RWPE1 (cell line): ENCODE measurements around the gene MAPK8IP3.

Experiments used
- CTCF ChIA-PET: fragments of 350-600 bp; sonication (Branson Sonifier 250); formaldehyde crosslinking; extraction: SDS; loops from one replicate; lab custom pipeline; 2021; lab: Yijun Ruan, JAX
- POLR2A ChIA-PET: fragments of 400-600 bp; formaldehyde crosslinking; extraction: SDS; loops from one replicate; lab custom pipeline; 2020; ENCODE audit warnings: antibody characterized with exemption; ENCODE audit not compliant: low non-redundant PET; lab: Yijun Ruan, JAX
- DNase-seq: peaks from one replicate; pipeline ENCODE4 v3.0.0; 2012; ENCODE audit warnings: low spot score
- H3K27ac ChIP-seq: fragments of 450-650 bp; 2 replicates; pipeline ENCODE4 v1.5.1; 2017
- TF ChIP-seq, protein P1 (sequence below): fragments of 450-650 bp; conservative IDR thresholded peaks from 2 replicates; pipeline ENCODE4 v1.5.1; 2017; ENCODE audit warnings: low read depth, mild to moderate bottlenecking

MAPK8IP3 gene

DNA sequence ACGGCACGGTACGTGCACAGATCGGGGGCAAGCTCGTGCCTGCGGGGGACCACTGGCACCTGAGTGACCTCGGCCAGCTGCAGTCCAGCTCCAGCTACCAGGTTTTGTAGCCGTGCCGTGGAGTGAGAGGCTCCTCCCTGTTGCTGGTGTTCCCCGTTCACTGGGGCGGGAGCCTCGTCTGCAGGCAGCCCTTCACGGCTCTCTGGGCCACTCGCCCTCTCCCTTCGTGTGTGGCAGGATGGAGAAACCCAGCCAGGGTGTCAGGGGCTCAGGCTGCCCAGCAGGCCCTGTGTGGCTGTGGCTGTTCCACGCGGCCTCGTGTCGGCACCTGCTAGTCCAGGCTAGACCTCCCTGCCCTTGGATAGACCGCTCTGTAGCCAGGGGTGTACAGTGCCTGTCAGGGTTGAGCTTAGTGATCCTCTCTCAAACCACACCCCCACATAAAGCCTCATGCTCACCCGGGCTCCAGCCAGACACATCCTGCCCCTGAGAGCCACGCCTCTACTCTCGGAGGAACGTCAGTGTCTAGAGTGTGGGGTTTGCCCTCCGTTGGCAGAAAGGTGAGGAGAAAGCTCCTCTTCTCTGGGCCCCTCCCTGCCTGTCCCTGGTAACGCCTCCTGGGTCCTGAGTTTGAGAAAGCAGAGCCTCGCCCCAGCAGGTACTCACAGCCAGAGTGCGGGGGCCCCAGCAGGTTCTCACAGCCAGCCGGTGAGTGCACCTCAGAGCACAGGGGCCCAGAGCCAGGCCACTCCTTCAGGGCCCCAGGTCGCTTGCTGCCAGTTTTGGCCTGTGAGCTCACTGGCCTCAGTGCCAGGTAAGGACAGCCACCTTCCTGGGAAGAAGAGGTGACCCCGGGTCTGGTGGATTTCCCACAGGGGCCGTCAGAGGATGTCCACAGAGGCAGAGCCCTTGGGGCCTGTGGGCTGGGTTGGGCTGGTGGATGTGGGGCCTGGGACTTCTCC is 37.7 kb downstream of the MAPK8IP3 start:
- ChIA-PET POLR2A (interaction anchor here (0.6 to 1.4 kb wide), 4 partner anchors 11 to 133 kb away, joined by 3 to 4 read pairs (median 3); partner anchors contain the start of gene MAPK8IP3), CTCF (interaction anchor here (0.5 to 1.4 kb wide), 4 partner anchors 19 to 52 kb away, joined by 3 to 10 read pairs (median 5); partner anchors contain the start of genes EME2 and MRPS34)
- peak overlapping the region; percentile 23; the same call in 1 of the 2 replicates for H3K27ac ChIP-seq
- TF ChIP-seq, protein P1, sequence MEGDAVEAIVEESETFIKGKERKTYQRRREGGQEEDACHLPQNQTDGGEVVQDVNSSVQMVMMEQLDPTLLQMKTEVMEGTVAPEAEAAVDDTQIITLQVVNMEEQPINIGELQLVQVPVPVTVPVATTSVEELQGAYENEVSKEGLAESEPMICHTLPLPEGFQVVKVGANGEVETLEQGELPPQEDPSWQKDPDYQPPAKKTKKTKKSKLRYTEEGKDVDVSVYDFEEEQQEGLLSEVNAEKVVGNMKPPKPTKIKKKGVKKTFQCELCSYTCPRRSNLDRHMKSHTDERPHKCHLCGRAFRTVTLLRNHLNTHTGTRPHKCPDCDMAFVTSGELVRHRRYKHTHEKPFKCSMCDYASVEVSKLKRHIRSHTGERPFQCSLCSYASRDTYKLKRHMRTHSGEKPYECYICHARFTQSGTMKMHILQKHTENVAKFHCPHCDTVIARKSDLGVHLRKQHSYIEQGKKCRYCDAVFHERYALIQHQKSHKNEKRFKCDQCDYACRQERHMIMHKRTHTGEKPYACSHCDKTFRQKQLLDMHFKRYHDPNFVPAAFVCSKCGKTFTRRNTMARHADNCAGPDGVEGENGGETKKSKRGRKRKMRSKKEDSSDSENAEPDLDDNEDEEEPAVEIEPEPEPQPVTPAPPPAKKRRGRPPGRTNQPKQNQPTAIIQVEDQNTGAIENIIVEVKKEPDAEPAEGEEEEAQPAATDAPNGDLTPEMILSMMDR: no peak
- DNase-seq: peak; percentile 76

GRCh38 chr16:1744338-1744840 is 38.4 kb downstream of the MAPK8IP3 start:
- POLR2A ChIA-PET: interaction anchor here (0.9 to 1.4 kb wide), 2 partner anchors 26 to 39 kb away, joined by 3 to 4 read pairs; partner anchors contain the start of gene MAPK8IP3
- TF ChIP-seq, protein P1: no peak
- H3K27ac ChIP-seq: peak overlapping the region; percentile 23; the same call in 1 of the 2 replicates
- DNase-seq: no peak
- CTCF ChIA-PET: interaction anchor here (0.9 to 1.4 kb wide), 2 partner anchors 28 to 66 kb away, joined by 3 read pairs; partner anchors contain the start of genes EME2, JPT2 and MRPS34

GRCh38 chr16:1745181-1745899 is 39.3 kb downstream of the MAPK8IP3 start:
- DNase-seq: peak; percentile 69
- peak overlapping the region; percentile 48 for H3K27ac ChIP-seq
- ChIA-PET CTCF (interaction anchor here (0.6 to 1.5 kb wide), 8 partner anchors 9 to 67 kb away, joined by 3 to 11 read pairs (median 3); partner anchors contain the start of genes EME2, JPT2, MAPK8IP3 and MRPS34), POLR2A (interaction anchor here (1.1 to 1.4 kb wide), 2 partner anchors 24 to 39 kb away, joined by 3 to 4 read pairs; partner anchors contain the start of gene MAPK8IP3)
- TF ChIP-seq, protein P1: no peak

DNA sequence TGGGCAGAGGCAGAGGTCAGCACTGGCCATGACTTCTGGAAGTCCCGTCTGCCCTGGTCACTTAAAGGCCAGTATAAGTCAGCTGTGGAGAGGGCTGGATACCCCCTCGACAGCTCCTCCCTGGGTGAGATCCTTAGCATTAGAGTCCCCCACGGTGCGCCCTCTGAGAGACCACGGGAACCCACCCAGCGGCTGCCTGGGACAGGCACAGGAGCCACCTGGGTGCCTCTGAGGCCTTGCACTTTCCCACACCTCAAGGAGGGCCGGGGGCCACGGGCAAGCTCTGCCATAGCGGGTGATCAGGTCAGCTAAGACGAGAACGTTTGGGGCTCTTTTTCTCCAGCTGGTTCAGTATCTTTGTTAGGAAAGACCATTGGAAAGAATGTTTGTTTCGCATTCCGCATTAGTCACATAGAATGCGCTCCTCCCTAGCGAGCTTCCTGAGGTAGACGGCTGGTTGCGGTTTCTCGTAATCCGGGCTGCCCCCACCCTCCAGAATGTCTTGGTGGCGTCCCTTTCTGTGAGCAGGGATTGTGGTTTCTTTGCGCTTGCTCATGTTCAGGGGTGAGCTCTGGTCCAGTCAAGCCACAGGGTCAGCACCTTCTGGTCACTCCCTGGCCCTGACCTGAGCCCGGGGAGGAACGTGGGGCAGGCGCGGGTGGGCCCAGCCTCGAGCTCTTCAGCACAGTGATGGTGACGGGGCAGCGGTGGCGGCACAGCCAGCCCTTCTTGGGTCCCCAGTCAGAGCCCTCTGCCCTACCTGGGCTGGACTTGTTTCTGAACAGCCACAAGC is 40.1 kb downstream of the MAPK8IP3 start:
- TF ChIP-seq, protein P1: no peak
- CTCF ChIA-PET: interaction anchor here (0.6 to 1.5 kb wide), 6 partner anchors 8 to 111 kb away, joined by 3 to 11 read pairs (median 3); partner anchors contain the start of gene MAPK8IP3
- H3K27ac ChIP-seq: peak overlapping the region; percentile 48
- peak; percentile 84 for DNase-seq
- POLR2A ChIA-PET: interaction anchor here (0.6 to 1.4 kb wide), 3 partner anchors 9 to 40 kb away, joined by 3 to 4 read pairs (median 3); partner anchors contain the start of gene MAPK8IP3

DNA sequence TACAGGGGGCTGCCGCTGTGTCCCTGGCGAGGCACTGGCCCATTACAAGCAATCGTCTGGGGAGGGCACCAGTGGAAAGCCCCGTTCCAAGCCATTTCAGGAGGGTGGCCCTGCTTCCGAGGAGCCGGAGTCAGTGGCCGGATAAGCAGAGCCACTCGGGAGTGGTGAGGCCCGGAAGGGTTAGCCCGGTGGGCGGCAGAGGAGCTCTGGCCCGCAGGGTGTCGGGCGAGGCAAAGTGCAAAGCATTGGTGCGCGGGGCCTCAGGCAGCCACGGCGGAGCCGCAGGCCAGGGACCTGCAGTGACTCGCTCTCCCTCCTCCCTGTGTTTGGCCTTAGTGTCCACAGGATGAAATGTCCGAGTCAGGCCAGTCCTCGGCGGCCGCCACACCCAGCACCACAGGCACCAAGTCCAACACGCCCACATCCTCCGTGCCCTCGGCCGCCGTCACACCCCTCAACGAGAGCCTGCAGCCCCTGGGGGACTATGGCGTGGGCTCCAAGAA is 40.7 kb downstream of the MAPK8IP3 start:
- ChIA-PET POLR2A (no interaction called here), CTCF (interaction anchor here (1.4 to 1.5 kb wide), 2 partner anchors 23 to 41 kb away, joined by 5 to 11 read pairs; partner anchors contain the start of gene MAPK8IP3)
- TF ChIP-seq, protein P1: no peak
- DNase-seq: no peak
- peak overlapping the region; percentile 48 for H3K27ac ChIP-seq
